Subcutaneous adipose tissue (tissue), 4 donors: ENCODE measurements around the gene NUP37. TPM values are rescaled to one million over a fixed set of nuclear protein-coding genes. Genes with fewer than 3 reads are reported as not detected.

Experiments
- total RNA-seq, 4 donors: library from RNA; depleted of rRNA; stranded (reverse); fragments of >200 nt; gene quantifications; one replicate each; pipeline ENCODE4 v1.1.0, GENCODE V29; 2016
- TF ChIP-seq, protein P1 (sequence below): fragments of 450-650 bp; IDR thresholded peaks from one replicate; pipeline ENCODE4 v1.5.1; 2016; ENCODE audit warnings: low read depth, mild to moderate bottlenecking, control low read depth, antibody characterized with exemption, moderate library complexity

NUP37 gene
- total RNA-seq, 4 donors from 2014 or later = 13.6 to 18.9 (median 15.1) TPM

DNA sequence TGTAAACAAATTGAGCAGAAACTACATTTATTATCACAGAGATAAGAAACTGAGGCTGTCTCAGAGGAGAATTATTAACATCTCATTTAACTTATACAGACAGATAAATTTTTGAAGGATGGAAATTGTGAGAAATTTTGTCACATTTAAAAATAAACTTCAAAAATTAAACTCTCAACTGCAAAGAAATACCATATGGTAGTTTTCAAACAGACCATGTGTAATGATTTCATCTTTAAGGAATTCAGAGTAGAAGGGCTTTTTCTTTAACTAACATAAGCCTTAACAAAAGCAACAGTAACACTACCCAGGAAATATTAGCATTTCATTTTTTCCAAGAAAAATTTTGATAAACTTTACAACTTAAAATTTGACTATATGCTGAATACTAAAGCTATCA lies 26.6 kb downstream of the NUP37 start:
- TF ChIP-seq, protein P1, sequence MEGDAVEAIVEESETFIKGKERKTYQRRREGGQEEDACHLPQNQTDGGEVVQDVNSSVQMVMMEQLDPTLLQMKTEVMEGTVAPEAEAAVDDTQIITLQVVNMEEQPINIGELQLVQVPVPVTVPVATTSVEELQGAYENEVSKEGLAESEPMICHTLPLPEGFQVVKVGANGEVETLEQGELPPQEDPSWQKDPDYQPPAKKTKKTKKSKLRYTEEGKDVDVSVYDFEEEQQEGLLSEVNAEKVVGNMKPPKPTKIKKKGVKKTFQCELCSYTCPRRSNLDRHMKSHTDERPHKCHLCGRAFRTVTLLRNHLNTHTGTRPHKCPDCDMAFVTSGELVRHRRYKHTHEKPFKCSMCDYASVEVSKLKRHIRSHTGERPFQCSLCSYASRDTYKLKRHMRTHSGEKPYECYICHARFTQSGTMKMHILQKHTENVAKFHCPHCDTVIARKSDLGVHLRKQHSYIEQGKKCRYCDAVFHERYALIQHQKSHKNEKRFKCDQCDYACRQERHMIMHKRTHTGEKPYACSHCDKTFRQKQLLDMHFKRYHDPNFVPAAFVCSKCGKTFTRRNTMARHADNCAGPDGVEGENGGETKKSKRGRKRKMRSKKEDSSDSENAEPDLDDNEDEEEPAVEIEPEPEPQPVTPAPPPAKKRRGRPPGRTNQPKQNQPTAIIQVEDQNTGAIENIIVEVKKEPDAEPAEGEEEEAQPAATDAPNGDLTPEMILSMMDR = no peak

GRCh38 chr12:102080842-102081241 lies 39.1 kb downstream of the NUP37 start:
- TF ChIP-seq, protein P1 = no peak

DNA sequence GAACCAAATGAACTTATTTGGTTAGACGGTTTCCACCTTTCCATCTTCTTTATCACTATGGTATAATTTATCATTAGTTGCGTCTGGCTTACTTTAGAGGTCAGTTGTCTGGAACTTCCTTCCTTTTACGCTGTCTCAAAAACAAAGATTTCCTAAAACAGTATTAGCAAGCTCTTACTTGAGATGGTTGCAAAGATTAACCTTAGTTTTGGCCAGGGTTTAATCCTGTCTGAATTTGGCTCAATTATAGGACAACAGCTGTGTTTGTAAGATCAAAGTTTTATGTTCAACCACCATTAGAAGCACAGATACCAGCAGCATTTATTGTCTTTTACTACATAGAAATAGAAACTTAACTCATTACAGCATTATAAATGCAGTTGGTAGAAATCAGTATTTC lies 50.2 kb downstream of the NUP37 start:
- TF ChIP-seq, protein P1 = no peak

DNA sequence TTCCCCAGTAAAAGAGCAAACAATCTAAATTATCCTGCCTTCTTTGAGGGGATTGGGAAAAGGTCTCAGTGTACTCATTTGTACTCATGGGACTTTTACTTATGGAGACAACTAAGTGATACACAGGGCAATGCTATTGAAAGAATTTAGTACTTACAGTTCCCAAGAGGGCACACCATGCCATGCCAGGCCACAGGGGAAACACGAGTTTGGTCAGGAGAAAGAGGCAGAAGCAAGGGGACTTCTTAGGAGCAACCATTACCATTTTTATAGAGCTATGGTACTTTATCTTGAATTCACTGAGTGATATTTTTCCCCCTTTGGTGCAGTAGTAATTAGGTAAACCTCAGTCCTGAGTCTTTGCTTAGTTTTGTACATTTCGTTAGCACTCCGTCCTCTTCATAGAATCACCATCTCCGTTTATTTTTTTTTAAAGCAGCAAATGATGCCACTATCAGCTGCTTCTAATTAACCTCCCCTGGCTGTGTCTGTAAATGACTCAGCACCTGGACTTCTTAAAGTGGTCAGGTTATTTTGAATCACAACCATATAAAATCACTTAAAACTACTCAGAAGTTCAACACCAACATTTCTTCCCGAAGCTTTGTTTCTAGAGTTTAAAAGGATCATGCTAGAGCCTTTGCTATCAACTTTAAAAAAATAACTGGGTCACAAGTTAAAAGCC lies 52.2 kb downstream of the NUP37 start:
- TF ChIP-seq, protein P1 = no peak

DNA sequence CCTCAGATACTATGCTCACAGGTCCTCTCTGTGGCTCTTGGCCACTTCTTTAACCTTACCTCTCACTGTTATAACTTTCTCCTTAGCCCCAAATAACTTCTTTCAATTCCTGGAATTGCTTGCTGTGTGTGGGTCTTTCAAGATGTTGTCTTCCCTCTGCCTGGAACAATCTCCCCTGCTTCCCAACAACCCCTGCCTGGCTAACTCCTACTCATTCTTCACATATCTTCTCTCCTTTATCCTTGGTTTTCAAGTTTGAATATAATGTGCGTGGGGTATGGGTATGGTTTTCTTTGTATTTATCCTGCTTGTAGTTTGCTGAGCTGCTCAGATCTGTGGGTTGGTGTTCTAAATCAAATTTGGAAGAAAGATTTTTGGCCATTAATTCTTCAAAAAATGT lies 55.4 kb downstream of the NUP37 start:
- TF ChIP-seq, protein P1 = no peak

DNA sequence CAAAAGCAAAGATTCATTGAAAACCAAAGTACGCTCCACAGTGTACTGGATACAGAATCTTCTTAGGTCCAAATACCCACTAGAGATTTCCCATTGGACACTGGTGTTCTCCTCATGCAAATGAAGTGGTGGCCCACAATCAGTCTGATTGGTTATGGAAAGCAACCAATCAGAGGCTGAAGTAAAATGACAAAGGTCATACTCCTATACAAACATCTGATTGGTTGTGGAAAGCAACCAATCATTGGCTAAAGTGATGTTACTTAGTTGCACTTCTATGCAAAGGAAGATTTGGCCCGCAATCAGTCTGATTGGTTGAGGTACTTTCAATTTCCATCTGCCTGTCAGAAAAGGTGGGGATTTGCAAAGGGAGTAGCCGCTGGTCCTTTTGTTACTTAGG lies 56.8 kb downstream of the NUP37 start:
- TF ChIP-seq, protein P1 = no peak

GRCh38 chr12:102062419-102062806 lies 57.5 kb downstream of the NUP37 start:
- TF ChIP-seq, protein P1 = no peak
